ENCODE results near the gene TSPEAR.
"Not testable (repeated sequence)": the region's sequence is repeated elsewhere in the genome, so short reads cannot be mapped to it uniquely, and the experiment has no call there.

The TSPEAR gene

DNA sequence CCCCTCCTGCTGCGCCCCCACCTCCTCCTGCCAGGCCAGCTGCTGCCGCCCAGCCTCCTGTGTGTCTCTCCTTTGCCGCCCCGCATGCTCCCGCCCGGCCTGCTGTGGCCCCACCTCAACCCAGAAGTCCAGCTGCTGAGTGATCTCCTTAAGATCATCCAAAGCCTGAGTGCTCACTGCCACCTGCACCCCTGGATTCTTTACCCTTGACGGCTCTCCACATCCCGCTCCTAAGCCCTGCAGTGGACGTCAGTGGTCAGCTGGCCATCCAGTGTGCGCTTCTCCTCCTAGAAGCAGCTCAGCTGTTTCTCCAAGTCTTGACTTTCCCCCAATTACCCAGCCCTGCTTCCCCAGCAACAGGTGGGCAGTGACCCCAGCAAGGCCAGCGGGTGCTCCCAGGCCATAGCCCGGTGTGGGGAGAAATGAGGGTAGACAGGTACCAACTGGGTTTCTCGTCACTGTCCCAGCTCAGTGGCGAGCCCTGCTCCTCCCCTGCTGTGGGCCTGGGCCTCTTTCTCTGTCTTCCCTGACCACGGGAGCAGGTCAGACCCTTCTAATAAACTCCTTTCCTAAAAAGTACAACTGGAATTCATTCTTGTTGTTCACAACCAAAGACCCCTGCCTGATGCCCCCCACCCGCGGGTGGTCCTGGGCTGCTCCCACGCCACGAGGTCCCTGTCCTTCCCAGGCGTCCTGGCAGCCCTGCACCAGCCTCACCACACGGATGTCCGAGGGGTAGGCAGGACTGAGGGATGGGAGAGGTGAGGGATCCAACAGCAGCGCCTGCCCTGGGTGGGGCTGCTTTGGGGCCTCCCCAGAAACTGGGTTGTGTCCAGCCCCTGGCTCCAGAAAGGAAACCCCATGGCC, 109.5 kb downstream of the TSPEAR start:
- no peak for DNase-seq

DNA sequence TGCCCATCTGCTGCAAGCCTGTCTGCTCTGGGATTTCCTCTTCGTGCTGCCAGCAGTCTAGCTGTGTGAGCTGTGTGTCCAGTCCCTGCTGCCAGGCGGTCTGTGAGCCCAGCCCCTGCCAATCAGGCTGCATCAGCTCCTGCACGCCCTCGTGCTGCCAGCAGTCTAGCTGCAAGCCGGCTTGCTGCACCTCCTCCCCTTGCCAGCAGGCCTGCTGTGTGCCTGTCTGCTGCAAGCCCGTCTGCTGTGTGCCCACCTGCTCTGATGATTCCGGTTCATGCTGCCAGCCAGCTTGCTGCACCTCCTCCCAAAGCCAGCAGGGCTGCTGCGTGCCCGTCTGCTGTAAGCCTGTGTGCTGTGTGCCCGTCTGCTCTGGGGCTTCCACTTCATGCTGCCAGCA, 110.3 kb downstream of the TSPEAR start:
- DNase-seq, result not testable (repeated sequence)

DNA sequence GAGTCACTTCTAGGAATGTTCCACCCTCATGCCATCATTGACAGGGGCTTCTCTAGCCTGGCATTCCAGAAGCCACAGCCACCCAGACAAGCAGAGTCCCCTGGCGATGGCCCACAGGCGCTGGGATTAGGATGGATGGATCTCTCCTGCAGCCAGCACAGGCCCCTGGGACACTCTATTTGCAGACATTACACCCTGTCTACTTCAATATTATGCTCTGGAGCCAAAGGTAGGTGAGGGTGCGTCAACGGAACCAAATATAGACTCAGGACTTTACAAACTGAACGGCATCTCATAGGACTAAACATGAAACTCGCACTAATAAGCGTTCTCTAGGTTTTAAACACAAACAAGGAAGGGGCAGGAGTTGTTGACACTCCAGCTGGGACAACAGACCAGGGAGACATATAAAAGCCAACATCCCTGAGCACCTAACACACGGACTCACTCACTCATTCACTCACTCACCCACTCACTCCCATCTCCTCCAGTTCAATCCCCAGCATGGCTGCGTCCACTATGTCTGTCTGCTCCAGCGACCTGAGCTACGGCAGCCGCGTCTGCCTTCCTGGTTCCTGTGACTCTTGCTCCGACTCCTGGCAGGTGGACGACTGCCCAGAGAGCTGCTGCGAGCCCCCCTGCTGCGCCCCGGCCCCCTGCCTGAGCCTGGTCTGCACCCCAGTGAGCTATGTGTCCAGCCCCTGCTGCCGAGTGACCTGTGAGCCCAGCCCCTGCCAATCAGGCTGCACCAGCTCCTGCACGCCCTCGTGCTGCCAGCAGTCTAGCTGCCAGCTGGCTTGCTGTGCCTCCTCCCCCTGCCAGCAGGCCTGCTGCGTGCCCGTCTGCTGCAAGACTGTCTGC, 111.0 kb downstream of the TSPEAR start, which contains the start of gene KRTAP10-7:
KRTAP10-7 (plus strand) TSS at position 480 of the 861 bp plus-strand sequence; CDS start at position 505, 25 bp downstream.
- DNase-seq, result not testable (repeated sequence)

DNA sequence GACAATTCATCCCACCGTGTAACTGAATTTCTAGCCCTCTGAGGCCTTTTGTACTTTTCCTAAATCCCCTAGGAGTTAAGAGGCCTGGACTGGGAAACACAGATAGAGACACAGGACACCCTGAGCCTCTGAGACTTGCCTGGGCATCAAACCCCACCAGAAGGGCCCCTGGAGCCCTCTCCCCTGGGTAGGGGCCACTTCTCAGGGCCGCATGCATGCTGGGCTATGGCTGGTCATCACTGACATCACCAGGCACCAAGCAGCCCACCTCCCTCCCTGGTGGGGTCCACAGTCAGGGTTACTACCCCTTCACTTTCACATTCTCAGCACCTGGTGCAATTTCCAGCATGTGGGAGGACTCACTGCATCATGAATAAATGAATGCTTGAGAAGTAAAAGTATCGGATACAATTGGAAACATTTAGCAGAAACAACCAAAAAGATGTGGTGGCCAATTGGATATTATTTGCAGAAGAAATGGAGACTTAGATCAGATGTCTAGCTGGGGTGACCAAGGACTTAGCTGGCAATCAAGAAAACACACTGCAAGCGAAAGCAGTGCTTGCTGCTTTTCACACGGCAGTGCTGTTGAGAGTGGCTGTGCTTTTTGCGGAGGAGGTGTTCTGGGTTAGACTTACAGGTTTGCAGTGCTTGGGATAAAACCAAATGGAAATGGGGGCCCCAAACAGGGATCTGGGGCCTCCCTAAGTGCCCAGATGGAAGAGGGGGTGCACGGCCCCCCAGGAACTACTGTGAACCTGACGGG, 111.9 kb downstream of the TSPEAR start:
- no peak for DNase-seq

DNA sequence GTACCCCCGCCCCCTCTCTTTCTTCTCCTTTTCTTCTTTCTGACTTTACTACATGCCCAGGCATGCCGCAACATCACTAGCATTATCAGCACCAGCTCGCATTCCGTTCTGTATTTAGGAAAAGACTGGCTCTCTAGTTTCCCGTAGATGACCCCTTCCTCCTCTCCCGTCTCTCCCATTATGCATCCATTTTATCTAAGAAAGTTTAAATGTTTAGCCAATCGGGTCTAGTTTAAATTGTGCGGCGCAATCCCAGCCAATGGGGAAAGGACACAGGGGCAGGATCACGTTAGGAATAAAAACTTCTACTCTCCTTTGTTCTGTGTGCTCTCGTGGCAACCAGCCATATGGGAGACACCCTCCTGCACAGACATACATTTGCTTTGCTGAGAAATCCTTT, 113.3 kb downstream of the TSPEAR start:
- DNase-seq, result no peak

DNA sequence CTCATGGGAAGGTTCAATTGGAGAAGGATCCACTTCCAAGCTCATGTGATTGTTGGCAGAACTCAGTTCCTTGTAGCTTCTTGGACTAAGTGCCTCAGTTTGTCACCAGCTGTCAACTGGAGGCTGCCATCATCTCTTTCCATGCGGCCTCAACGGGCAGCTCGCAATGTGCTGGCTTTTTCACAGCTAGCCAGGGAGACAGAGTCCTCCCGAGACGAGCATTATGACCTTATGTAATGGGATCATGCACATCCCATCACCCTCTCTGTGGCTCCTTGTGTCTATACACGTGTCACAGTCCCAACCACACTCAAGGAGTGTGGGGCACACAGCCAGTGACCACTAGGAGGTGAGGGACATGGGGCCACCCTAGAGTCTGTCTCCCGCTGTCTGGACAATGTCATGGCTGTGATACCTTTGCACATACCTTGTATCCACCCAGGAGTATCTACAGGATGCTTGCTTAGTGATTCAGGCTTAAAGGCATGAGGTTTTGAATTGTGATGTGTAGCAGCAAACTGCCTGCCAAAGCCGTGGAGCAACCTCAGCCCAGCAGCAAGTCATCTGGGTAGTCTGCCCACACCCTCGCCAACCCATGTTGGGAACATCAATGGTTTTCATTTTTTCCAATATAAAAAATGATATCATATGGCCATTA, 115.2 kb downstream of the TSPEAR start:
- peak; percentile 34 for DNase-seq

DNA sequence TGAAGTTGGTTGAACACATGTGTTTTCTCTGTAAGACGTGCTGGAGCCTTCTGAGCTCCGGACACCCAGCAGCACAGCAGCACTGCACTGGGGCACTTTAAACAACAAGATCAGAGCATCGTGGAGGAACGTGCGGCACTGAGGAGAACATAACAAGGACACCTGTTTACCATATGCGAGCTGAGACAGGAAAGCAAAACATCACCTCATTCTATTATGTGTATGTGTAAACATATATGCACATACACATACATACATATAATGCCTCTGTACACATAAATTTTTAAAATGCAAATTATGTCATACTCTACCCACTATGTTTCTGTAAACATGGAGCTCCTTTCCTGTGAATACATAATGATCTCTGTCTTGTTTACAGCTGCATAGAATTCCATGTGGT, 115.8 kb downstream of the TSPEAR start:
- DNase-seq, result peak; percentile 35

DNA sequence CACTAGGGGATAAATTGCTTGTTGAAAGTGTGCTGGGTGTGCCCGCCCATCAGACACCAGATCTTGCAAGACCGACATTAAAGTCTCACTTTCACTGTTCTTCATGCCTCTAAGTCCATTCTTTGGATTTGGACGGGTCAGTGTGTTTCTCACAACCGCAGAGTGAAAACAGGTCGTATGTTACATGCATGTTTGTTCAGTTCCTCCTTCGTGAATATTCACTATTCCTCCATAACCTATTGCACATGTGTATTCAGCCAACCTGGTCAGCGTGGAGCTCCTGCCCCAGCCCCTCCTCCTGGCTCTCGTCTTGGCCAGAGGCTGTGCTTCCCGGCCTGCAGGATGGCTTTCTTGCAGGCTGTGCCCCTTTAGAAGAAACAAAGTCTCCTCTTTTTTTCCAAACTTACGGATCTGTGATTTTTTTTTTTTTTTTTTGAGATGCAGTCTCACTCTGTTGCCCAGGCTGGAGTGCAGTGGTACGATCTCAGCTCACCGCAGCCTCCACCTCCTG, 116.9 kb downstream of the TSPEAR start:
- DNase-seq, result peak; percentile 42

DNA sequence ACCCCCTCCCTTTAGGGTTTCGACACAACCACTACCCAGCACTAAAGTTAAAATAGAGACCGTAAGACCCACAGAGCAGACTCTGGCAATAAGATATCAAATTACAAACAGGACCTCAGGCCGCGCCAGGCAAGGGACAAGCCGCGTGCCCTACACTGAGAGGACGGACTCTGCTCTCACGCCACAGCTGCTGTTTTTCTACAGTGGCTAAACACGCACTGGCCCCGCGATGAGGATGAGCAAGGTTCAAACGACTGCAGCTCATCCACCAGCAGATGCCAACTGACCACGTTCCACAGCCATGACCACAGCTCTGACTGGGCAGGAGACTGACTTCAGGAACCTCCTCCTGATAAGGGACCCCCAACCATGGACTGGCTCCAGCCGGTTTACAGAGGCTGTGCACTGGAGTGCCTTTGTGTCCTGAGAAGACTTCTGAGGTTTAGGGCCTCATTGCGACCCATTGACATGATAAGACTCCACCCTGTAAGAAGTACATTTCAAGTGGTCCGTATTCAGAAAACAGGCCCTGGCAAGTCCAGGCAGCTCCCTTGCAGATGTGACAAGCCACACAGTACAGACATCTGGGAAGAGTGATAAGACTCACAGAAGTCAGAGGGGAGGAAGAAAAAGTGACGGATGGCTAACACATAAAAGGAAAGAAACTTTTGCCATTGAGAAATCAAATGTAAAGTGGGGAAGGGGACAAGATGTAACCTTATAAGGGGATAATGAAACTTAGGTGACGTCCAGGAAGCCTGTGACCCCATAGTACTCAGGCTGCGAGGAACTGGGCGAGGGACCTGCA, 117.6 kb downstream of the TSPEAR start:
- peak; percentile 32 for DNase-seq

DNA sequence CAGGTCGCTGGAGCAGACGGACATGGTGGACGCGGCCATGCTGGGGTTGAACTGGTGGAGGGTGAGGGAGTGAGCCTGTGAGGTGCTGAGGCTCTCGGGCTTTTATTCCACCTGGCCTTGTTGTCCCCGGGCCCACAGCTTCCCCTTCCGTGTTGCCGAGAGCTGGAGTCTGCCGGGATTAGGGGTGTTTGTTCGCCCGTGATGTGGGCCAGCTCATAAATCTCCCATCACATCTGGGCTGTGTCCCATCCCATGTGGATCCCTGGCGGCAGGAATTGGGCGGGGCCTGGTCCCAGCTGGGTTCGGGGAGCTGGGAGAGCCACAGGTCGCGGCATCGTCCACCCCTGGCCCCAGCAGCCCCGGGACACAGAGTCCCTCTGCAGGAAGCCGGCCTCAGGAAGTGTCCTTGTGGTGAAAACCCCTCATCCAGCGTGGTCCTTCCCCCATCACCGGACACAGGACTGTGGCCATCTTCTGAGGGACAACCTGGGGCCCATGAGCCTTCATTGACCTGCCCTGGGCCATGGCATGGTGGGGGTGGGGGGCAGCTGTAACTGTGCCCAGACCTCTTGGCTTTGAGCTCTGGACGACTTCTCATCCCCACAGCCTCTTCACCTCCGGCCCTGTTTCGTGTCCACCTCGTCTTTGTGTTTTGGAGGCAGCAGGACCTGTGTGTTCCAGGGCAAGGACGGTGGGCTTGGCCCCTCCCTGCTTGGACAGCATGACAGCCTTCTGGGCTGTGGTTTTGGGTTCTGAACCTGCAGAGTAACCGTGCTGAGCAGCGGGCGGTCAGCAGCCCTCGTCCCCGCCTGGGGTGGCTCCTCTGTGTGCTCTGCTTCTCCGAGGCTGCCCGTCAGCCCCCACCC, 118.7 kb downstream of the TSPEAR start, which contains the start of gene KRTAP10-6:
KRTAP10-6 (minus strand) TSS at position 60 of the 866 bp plus-strand sequence; CDS start at position 39, 21 bp downstream.
- peak; percentile 35 for DNase-seq

DNA sequence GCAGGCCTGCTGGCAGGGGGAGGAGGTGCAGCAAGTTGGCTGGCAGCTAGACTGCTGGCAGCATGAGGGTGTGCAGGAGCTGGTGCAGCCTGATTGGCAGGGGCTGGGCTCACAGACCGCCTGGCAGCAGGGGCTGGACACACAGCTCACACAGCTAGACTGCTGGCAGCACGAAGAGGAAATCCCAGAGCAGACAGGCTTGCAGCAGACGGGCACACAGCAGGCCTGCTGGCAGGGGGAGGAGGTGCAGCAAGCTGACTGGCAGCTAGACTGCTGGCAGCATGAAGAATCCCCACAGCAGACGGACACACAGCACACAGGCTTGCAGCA, 119.6 kb downstream of the TSPEAR start:
- peak; percentile 36 for DNase-seq

DNA sequence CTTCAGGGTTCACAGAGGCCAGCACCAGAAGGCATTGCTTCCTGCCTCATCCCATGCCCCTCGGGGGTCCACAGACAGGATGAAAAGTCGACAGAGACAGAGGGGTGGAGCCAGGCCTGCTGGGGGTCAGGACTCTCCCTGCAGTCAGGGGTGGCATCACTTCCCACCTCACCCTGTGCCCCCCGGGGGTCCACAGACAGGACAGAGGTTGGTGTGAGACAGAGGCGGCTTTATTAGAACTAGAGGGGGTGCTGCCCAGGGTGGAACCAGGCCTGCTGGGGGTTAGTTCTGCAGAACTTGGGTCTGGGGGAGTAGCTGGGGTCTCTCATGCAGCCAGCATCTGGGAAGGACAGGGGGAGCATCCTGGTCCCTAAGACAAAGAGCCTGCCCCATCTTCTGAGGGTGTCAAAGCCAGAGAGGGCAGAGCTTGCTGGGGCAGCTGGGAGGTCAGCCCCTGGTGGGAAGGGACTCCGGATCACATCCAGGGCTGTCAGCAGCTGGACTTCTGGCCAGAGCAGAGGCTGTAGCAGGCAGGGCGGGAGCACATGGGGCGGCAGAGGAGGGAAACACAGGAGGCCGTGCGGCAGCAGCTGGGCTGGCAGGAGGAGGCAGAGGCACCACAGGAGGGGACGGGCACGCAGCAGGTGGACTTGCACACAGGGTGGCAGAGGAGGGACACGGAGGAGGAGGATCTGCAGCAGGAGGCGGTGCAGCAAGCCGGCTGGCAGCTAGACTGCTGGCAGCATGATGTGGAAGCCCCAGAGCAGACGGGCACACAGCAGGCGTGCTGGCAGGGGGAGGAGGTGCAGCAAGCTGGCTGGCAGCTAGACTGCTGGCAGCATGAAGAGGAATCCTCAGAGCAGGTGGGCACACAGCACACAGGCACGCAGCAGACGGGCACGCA, 120.2 kb downstream of the TSPEAR start:
- DNase-seq, result peak; percentile 44

DNA sequence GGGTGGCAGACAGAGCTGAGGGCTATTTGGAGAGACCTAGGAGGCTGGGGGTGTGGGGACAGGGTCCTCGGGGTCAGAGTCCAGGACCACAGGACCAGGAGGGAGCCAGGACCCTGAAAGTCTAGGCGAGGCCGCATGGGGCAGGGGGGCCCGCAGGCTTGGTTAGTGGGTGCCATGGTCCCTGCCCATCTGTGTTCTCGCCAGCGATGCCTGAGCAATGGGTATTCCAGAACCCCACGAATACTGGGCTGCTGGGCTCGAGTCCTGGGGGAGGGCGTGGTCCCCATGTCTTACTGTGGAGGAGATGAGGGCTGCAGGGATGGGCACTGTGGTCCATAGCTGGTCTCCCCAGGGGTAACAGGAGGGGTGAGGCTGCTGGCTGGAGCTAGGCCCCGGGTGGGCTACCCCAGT, 121.1 kb downstream of the TSPEAR start:
- DNase-seq, result no peak

DNA sequence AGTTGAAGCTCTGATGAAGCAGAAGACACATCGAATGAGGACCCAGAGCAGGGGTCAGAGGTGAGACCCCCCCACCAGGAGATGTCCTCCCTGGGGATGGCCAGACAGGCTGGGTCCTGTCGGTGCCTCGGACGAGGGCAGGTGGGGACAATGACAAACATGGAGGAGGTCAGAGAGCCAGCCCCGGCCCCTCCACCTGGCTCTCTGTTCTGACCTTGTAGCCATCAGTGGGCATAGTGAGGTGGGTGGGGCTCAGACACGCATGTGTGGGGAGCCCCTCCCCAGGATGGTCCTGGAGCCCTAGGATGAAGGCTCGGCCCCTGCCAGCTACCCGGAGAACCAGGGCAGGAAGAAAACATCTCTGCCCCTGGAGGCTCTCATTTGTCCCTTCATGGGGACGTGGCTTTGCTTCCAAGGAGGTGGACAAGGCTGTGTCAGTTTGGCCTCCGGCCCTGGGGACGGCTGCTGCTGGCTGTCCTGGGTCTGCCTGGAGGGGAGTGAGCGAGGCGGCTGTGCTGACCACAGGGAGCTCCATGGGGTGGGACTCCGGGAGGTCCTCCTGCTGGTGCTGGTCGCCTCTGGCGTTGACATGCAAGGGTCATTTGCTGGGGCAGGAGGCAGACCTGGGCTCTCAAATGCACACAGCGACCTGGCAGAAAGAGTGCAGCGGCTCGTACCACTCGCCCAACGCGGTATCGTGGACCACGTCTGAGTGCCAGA, 121.6 kb downstream of the TSPEAR start:
- no peak for DNase-seq

DNA sequence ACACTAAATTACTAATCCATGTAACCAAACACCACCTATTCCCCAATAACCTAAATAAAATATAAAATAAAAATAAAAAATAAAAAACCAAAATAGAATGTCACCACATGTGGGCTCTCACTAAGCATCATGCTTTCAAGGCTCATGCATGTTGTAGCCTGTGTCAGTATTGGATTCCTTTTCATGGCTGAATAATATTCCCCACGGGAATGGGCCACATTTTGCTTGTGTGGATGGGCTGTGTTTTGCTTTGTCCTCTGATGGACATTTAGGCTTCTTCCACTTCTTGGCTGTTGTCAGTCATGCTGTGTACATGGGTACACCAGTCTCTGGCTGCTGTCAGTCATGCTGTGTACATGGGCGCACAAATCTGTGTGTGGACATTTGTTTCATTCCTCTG, 122.3 kb downstream of the TSPEAR start:
- DNase-seq, result no peak

DNA sequence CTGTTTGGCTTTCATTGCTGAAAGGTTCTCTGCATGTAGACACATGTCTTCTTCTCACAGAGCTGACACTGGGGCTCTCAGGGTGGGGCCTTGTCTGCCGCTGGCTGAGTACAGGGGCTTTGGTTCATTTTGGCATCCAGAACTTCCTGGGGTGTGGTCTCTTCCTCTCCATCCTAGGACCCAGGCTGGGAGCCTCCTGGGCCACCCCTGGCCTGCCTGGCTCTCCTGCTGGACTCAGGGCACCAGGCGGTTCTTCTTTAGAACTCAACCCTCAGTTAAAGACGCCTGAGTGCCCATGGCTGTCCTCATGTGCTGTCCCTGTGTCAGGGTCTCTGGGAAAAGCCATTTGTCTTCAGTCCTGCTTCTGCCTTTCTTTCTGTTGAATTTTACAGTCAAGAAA, 125.5 kb downstream of the TSPEAR start:
- DNase-seq, result no peak

DNA sequence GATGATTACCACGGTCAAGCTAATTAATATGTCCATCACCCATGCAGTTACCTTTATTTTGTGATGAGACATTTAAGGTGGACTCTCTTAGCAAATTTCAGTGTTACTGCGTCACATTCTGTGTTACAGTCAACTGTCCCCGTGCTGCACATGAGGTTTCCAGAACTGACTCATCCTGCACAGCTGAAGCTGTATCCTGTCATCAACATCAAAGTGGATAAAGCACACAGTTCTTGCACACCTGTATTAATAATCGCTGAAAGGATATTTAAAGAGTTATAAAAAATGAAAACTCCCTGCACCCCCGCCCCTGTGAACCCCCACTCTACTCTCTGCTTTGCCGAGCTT, 127.6 kb downstream of the TSPEAR start:
- DNase-seq, result no peak

DNA sequence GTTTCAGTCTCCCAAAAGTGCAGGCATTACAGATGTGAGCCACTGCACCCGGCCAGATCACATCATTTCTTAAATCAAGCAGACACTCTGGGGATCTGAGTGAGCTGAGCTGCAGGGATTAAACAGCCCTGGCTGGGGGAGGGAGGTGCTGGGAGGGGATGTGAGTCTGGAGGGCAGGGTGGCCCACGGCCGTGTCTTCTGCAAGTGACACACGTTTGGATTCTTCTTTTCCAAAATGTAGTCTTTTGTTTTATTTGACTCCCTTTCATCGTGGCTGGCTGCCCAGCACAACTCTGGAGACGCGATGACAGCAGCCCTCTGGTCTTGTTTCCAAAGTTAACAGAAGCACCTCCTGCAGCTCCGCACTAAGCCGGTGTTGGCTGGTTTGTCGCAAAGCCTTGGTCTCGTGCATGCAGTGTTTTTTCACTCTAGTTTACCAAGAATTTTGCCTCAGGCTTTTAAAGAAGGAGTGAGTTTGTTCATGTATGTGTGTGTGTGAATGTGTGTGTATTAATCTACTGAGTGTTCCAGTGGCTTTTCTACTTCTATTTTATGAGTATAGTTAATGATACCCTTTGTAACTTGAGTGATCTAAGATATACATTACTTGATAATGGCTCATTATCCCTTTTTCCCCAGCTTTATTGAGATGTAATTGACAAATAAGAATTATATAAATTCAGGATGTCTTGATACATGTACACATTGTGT, 128.1 kb downstream of the TSPEAR start:
- no peak for DNase-seq
